GM12892 (cell line): ENCODE measurements around the gene CASKIN1.
A peak's percentile ranks its signal among the peaks of the same experiment; 100 is the strongest.
"Not testable (repeated sequence)": the region's sequence is repeated elsewhere in the genome, so short reads cannot be mapped to it uniquely, and the experiment has no call there.

Source experiments
- DNase-seq: peaks from one replicate; pipeline ENCODE4 v3.0.0; 2011; ENCODE audit not compliant: insufficient read length
- FAIRE-seq: peaks from 2 replicates; lab custom pipeline; 2011; peaks lifted over from hg19 to GRCh38; lab: Jason Lieb, UNC
- POLR2A ChIP-seq: IDR thresholded peaks from 2 replicates; pipeline ENCODE4 v1.6.1; 2011; ENCODE audit warnings: low read depth, low read length, control low read depth
- POLR2AphosphoS5 ChIP-seq: IDR thresholded peaks from 2 replicates; pipeline ENCODE4 v1.6.1; 2011; ENCODE audit warnings: low read depth, low read length, control low read depth
- TAF1 ChIP-seq: IDR thresholded peaks from 2 replicates; pipeline ENCODE4 v1.6.1; 2011; ENCODE audit warnings: low read depth, mild to moderate bottlenecking, control low read depth, low read length, borderline replicate concordance

CASKIN1 gene

DNA sequence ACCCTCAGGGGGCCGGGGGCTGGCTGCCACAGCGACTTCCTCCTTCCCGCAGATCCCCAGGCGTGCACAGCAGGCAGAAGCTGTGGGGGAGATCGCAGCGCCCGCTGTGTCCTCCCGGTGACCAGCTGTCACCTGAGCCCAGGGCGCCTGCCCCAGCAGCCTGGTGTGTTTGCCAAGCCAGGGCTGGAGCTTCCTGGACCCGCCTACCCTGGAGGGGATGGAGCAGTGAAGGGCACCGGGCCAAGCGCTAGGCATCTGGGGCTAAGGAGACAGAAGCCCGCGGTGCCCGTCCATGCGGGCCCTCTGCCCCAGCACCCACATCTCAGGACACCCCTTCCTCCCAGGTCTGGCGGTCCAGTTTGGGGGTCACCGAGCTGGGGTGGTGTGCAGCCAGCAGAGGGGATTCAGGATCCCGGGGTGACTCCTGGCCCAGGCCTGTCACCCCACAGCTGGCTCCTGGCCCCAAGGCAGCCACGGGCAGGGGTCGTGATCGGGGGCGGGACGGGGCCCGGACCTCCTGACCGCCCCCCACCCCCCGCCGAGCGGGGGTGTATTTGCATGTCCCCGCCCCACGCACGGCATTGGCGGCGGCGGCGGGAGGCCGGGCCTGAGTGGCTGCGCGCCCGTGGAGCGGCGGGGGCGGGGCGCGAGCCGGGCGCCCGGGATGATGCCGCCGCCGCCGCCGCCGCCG is 48.3 kb downstream of the CASKIN1 start, which contains the start of gene RAB26:
RAB26 (plus strand) TSS at position 645 of the 691 bp plus-strand sequence. CDS start 159 bp downstream, outside the sequence.
- DNase-seq: no peak
- FAIRE-seq: peak; percentile 83
- TF ChIP-seq TAF1: no peak
- no peak for TF ChIP-seq POLR2A
- TF ChIP-seq POLR2AphosphoS5: no peak

DNA sequence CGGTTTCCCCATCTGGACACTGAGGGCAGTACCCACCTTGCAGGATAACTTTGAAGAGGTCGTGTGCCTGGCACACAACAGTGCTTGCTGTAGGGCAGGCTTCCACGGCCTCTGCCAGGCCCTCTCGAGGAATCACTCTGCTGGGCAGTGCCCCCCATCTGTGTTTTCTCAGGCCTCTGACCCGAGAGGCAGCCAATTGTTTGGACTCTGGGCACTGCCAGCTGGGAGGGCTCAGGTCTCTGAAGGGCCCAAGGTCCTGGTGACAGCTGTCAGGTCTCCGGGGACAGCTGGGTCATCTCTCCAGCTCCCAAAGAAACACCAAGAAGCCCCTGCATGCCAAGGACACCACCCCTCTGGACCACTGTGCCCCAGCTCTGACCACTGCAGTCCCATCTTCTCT is 49.0 kb downstream of the CASKIN1 start:
- TF ChIP-seq POLR2A (no peak), TAF1 (no peak), POLR2AphosphoS5 (no peak)
- DNase-seq: no peak
- no peak for FAIRE-seq

DNA sequence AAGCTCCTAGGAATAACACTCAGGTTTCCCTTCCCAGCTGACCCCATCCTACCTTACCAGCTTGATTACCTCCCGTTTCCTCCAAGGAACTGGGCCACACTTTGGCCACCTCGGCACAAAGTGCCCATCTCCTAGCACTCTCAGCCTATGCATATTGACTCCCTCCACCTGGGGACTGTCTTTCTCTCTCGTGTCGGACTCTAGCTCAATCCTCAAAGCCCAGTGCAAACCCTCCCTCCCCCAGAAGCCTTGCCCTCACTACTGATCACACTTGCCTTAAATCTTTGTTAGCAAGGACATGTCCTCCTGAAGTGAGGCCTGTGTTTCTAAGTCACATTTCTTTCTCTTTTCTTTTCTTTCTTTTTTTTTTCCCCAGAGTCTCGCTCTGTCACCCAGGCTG is 50.6 kb downstream of the CASKIN1 start:
- no peak for FAIRE-seq
- DNase-seq: no peak
- TF ChIP-seq POLR2AphosphoS5: no peak

GRCh38 chr16:2143878-2144485 is 52.4 kb downstream of the CASKIN1 start:
- FAIRE-seq: no peak
- no peak for DNase-seq
- no peak for TF ChIP-seq TAF1
- TF ChIP-seq POLR2AphosphoS5: no peak

- no peak for TF ChIP-seq POLR2AphosphoS5
- TF ChIP-seq TAF1: no peak
- FAIRE-seq: no peak
- DNase-seq: peak; percentile 18
Observed at GRCh38 chr16:2142942-2143877, 53.2 kb downstream of the CASKIN1 start.

GRCh38 chr16:2135770-2136490 is 60.5 kb downstream of the CASKIN1 start, which contains the start of gene PKD1:
Gene PKD1 (minus strand): TSS chr16:2135898. CDS start chr16:2135689, 209 bp downstream.
- FAIRE-seq: peak; percentile 79
- not testable (repeated sequence) for DNase-seq

DNA sequence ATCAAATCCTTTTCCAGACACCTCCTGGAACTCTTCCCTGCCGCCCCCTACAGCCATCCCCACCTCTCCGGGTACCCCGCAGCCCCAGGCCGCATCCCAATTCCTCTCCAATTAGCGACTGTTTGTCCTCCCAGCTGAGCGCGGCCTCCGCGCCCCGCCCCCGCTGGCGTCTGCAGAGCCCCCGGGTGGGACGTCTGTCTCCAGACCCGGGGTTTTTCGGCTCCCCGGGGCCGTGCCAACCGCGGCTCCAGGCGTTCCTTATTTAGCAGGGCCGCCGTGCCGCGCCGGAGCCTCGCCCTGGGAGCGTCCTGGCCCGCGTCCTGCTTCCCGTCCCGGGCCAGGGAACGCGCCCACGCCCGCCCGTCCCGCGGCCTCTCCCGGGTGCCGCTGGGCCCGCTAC is 61.3 kb downstream of the CASKIN1 start:
- DNase-seq, FAIRE-seq: not testable (repeated sequence)

- DNase-seq, FAIRE-seq: not testable (repeated sequence)
Observed at GRCh38 chr16:2133797-2134196, 62.6 kb downstream of the CASKIN1 start.

DNA sequence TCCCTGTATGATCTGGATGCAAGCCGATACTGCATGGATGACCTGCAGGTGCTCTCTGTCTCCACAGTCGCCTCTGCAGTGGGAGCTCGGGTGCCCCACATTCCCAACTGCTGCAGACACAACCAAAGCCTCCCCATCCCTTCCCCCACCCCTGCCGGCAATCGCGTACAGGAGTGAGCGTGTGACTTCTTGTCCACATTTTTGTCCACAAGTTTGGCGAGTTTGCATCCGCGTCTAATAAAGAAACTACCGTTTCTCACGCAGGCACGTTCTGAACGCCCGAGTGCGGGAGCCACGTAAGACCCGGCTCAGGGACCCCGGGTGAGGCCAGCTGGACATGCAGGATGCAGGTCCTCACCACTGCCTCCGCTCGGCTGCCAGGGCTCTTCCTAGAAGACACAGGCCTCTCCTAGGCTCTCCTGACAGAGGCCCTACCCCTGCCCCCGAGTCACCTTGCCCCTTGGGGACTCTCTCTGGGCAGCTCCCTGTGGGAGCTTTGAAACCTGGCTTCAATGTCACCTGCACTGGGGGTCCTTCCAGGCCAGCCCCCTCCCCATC is 66.4 kb downstream of the CASKIN1 start:
- not testable (repeated sequence) for FAIRE-seq, DNase-seq

DNA sequence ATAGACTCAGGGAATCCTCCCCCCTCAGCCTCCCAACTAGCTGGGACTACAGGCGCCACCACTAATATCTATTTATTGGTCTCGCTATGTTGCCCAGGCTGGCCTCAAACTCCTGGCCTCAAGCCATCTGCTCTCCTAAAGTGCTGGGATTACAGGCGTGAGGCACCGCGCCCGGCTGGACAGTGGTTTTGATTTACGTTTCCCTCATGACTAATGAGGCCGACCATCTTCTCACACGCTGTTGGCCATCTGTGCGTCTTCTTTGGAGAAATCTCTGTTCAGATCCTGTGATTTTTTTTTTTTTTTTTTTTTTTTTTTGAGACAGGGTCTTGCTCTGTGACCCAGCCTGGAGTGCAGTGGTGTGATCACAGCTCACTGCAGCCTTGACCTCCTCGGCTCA is 67.2 kb downstream of the CASKIN1 start:
- DNase-seq, FAIRE-seq: not testable (repeated sequence)

- not testable (repeated sequence) for FAIRE-seq, DNase-seq
Observed at GRCh38 chr16:2127630-2128280, 68.7 kb downstream of the CASKIN1 start.
